CD4-positive, alpha-beta T cell (primary cell): Measurements from ENCODE around the gene CASZ1. TPM values are rescaled to one million over a fixed set of nuclear protein-coding genes. Genes with fewer than 3 reads are reported as not detected.

Experiments used
- ATAC-seq: fragments of 200-7000 bp; cut with Tn5 transposase; one replicate; pipeline ENCODE4 v1.10.0; 2022; ENCODE audit warnings: mild to moderate bottlenecking; ENCODE audit not compliant: poor library complexity
- CTCF ChIA-PET: fragments of 350-600 bp; sonication (Branson Sonifier 250); formaldehyde crosslinking; loops from one replicate; lab custom pipeline; 2021; ENCODE audit warnings: antibody characterized with exemption, inconsistent platforms; lab: Charles Lee
- POLR2A ChIA-PET: fragments of 350-600 bp; sonication (Branson Sonifier 250); formaldehyde crosslinking; loops from one replicate; lab custom pipeline; 2021; ENCODE audit warnings: antibody characterized with exemption, inconsistent platforms; lab: Charles Lee
- DNase-seq, 14 experiments: peaks; one replicate each; pipeline ENCODE4 v3.0.0-alpha.2; 2013 to 2020; ENCODE audit warnings: mixed read lengths in 2 of 14
- H3K27ac ChIP-seq, 2 donors: one replicate each; pipeline versions ENCODE4 v1.5.1 to v1.7.0; 2013; ENCODE audit warnings: low read length in 2 of 2, low read depth in 1 of 2, mild to moderate bottlenecking in 1 of 2
- H3K27me3 ChIP-seq, 2 experiments: 1 replicate in 1 of 2; 2 replicates in 1 of 2; pipeline versions ENCODE4 v1.6.1 to v1.7.0; 2013; ENCODE audit warnings: low read length in 2 of 2, control low read depth in 1 of 2, mild to moderate bottlenecking in 1 of 2, moderate library complexity in 1 of 2; ENCODE audit not compliant: insufficient read depth in 2 of 2, control insufficient read depth in 1 of 2
- H3K36me3 ChIP-seq: one replicate; pipeline ENCODE4 v1.6.1; 2013; ENCODE audit warnings: low read length, control low read depth; ENCODE audit not compliant: insufficient read depth
- H3K4me1 ChIP-seq: one replicate; pipeline ENCODE4 v1.6.1; 2013; ENCODE audit warnings: low read length, control low read depth; ENCODE audit not compliant: insufficient read depth
- H3K4me3 ChIP-seq: one replicate; pipeline ENCODE4 v1.5.1; 2013; ENCODE audit warnings: mild to moderate bottlenecking, low read length, moderate library complexity
- H3K9me3 ChIP-seq, 2 experiments: 1 replicate in 1 of 2; 2 replicates in 1 of 2; pipeline versions ENCODE4 v1.6.1 to v1.7.0; 2013; ENCODE audit warnings: low read length in 2 of 2, mild to moderate bottlenecking in 2 of 2, control low read depth in 1 of 2, moderate library complexity in 1 of 2; ENCODE audit not compliant: control insufficient read depth in 1 of 2, insufficient read depth in 1 of 2
- H3K27ac Mint-ChIP-seq: one replicate; pipeline ENCODE4 v1.8.0; 2020; ENCODE audit warnings: mixed read lengths
- H3K27me3 Mint-ChIP-seq: one replicate; pipeline ENCODE4 v1.8.0; 2021; ENCODE audit warnings: mixed read lengths
- H3K36me3 Mint-ChIP-seq: one replicate; pipeline ENCODE4 v1.8.0; 2021; ENCODE audit warnings: low read depth, mixed read lengths
- H3K4me1 Mint-ChIP-seq: one replicate; pipeline ENCODE4 v1.8.0; 2021; ENCODE audit warnings: low read depth, mixed read lengths
- H3K4me3 Mint-ChIP-seq: one replicate; pipeline ENCODE4 v1.8.0; 2020; ENCODE audit warnings: mild to moderate bottlenecking, mixed read lengths
- H3K9me3 Mint-ChIP-seq: one replicate; pipeline ENCODE4 v1.8.0; 2020; ENCODE audit warnings: mixed read lengths
- CTCF ChIP-seq: fragments of 200-600 bp; IDR thresholded peaks from one replicate; pipeline ENCODE4 v1.8.0; 2022; ENCODE audit warnings: antibody characterized with exemption, mild to moderate bottlenecking
- intact Hi-C, 2 experiments: fragments of 100-400 bp; cut with DNase I in 1 of 2; cut with micrococcal nuclease in 1 of 2; formaldehyde crosslinking; loops; one replicate each; pipeline versions ENCODE4 v1.15.1 to v1.9.0; 2023 to 2025; cut with DNase I, micrococcal nuclease
- total RNA-seq, 174 experiments: library from RNA in 2 of 174; stranded (reverse) in 2 of 174; gene quantifications; one replicate each; pipeline ENCODE4 v1.2.3 and lab custom pipeline; 2021 to 2026

Gene CASZ1
- total RNA-seq, 2 experiments from 2014 or later = 21.8 to 22.8 TPM

GRCh38 chr1:10597492-10598388 lies 198.7 kb downstream of the CASZ1 start:
- Histone ChIP-seq H3K36me3 (peaks cover 4% of the 10 kb centered on the region), H3K4me1 (no peaks in the 10 kb centered on the region), H3K27ac (no peak overlapping the region), H3K27me3 (no peaks in the 10 kb centered on the region), H3K4me3 (no peak overlapping the region), H3K9me3 (no peaks in the 10 kb centered on the region)
- Mint-ChIP-seq H3K4me3 (no peak overlapping the region), H3K27ac (no peak overlapping the region), H3K27me3 (no peaks in the 10 kb centered on the region), H3K4me1 (no peaks in the 10 kb centered on the region), H3K36me3 (peaks cover 36% of the 10 kb centered on the region), H3K9me3 (no peaks in the 10 kb centered on the region)
- ATAC-seq = no peak
- intact Hi-C loops = no loop called here
- ChIA-PET CTCF (no interaction called here), POLR2A (no interaction called here)
- TF ChIP-seq CTCF = no peak
- DNase-seq = no peak

GRCh38 chr1:10596780-10597179 lies 199.7 kb downstream of the CASZ1 start:
- no peak overlapping the region for H3K27ac ChIP-seq
- intact Hi-C loops = no loop called here
- no peak overlapping the region for H3K4me3 ChIP-seq
- H3K9me3 Mint-ChIP-seq = no peaks in the 10 kb centered on the region
- H3K27me3 Mint-ChIP-seq = no peaks in the 10 kb centered on the region
- H3K36me3 Mint-ChIP-seq = peaks cover 30% of the 10 kb centered on the region
- no peak for ATAC-seq
- DNase-seq = no peak
- CTCF ChIA-PET = no interaction called here
- POLR2A ChIA-PET = no interaction called here
- no peaks in the 10 kb centered on the region for H3K9me3 ChIP-seq
- no peaks in the 10 kb centered on the region for H3K4me1 ChIP-seq
- no peak overlapping the region for H3K27ac Mint-ChIP-seq
- no peaks in the 10 kb centered on the region for H3K27me3 ChIP-seq
- no peak overlapping the region for H3K4me3 Mint-ChIP-seq
- TF ChIP-seq CTCF = no peak
- H3K36me3 ChIP-seq = peaks cover 4% of the 10 kb centered on the region
- no peaks in the 10 kb centered on the region for H3K4me1 Mint-ChIP-seq

GRCh38 chr1:10594595-10595223 lies 201.7 kb downstream of the CASZ1 start:
- TF ChIP-seq CTCF = no peak
- peaks cover 21% of the 10 kb centered on the region for H3K36me3 Mint-ChIP-seq
- H3K9me3 Mint-ChIP-seq = no peaks in the 10 kb centered on the region
- Histone ChIP-seq H3K27me3 (no peaks in the 10 kb centered on the region), H3K36me3 (peaks cover 2% of the 10 kb centered on the region), H3K9me3 (no peaks in the 10 kb centered on the region), H3K4me1 (no peaks in the 10 kb centered on the region), H3K4me3 (no peak overlapping the region), H3K27ac (no peak overlapping the region)
- H3K27ac Mint-ChIP-seq = no peak overlapping the region
- ChIA-PET POLR2A (no interaction called here), CTCF (interaction anchor here (0.8 to 1.1 kb wide), 2 partner anchors 17 to 36 kb away, joined by 3 to 4 read pairs; no protein-coding TSS in a partner anchor)
- H3K27me3 Mint-ChIP-seq = no peaks in the 10 kb centered on the region
- intact Hi-C loops = no loop called here
- DNase-seq = no peak
- H3K4me3 Mint-ChIP-seq = no peak overlapping the region
- no peak for ATAC-seq
- H3K4me1 Mint-ChIP-seq = no peaks in the 10 kb centered on the region
